ENCODE measurements around the gene TEN1. TPM values are rescaled to one million over a fixed set of nuclear protein-coding genes. Genes with fewer than 3 reads are reported as not detected.
A peak's percentile ranks its signal among the peaks of the same experiment; 100 is the strongest.

The TEN1 gene
- total and polyA plus RNA-seq, 2 of the 13 experiments (the other 11 are each of a cell fraction or from before 2014, with no cell fraction given) = 18.0 to 21.3 TPM

- TF ChIP-seq HMG20B (CRISPR knock-in tag; conservative IDR thresholded peaks at IDR 0.05) = no peak
- no peak for TF ChIP-seq ZNF891 (CRISPR knock-in tag; IDR thresholded peaks at IDR 0.05)
- no peak for TF ChIP-seq TAF1 (CRISPR knock-in tag; IDR thresholded peaks at IDR 0.05)
- no peak for TF ChIP-seq SMAD1 (CRISPR knock-in tag; IDR thresholded peaks at IDR 0.05; ENCODE audit: borderline replicate concordance, low read depth)
- TF ChIP-seq, protein P1, sequence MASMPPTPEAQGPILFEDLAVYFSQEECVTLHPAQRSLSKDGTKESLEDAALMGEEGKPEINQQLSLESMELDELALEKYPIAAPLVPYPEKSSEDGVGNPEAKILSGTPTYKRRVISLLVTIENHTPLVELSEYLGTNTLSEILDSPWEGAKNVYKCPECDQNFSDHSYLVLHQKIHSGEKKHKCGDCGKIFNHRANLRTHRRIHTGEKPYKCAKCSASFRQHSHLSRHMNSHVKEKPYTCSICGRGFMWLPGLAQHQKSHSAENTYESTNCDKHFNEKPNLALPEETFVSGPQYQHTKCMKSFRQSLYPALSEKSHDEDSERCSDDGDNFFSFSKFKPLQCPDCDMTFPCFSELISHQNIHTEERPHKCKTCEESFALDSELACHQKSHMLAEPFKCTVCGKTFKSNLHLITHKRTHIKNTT (CRISPR knock-in tag; IDR thresholded peaks at IDR 0.05) = no peak
- TF ChIP-seq ZNF629 (CRISPR knock-in tag; conservative IDR thresholded peaks at IDR 0.05) = no peak
- no peak for TF ChIP-seq SAFB2 (CRISPR knock-in tag; IDR thresholded peaks at IDR 0.05; ENCODE audit: borderline replicate concordance, low read depth)
- no peak for TF ChIP-seq TP53 (CRISPR knock-in tag; conservative IDR thresholded peaks at IDR 0.05)
- no peak for TF ChIP-seq RFX5 (IDR thresholded peaks at IDR 0.05; ENCODE audit: low read depth, low read length)
- TF ChIP-seq ZNF619 (CRISPR knock-in tag; IDR thresholded peaks at IDR 0.05) = no peak
- TF ChIP-seq, protein P2, sequence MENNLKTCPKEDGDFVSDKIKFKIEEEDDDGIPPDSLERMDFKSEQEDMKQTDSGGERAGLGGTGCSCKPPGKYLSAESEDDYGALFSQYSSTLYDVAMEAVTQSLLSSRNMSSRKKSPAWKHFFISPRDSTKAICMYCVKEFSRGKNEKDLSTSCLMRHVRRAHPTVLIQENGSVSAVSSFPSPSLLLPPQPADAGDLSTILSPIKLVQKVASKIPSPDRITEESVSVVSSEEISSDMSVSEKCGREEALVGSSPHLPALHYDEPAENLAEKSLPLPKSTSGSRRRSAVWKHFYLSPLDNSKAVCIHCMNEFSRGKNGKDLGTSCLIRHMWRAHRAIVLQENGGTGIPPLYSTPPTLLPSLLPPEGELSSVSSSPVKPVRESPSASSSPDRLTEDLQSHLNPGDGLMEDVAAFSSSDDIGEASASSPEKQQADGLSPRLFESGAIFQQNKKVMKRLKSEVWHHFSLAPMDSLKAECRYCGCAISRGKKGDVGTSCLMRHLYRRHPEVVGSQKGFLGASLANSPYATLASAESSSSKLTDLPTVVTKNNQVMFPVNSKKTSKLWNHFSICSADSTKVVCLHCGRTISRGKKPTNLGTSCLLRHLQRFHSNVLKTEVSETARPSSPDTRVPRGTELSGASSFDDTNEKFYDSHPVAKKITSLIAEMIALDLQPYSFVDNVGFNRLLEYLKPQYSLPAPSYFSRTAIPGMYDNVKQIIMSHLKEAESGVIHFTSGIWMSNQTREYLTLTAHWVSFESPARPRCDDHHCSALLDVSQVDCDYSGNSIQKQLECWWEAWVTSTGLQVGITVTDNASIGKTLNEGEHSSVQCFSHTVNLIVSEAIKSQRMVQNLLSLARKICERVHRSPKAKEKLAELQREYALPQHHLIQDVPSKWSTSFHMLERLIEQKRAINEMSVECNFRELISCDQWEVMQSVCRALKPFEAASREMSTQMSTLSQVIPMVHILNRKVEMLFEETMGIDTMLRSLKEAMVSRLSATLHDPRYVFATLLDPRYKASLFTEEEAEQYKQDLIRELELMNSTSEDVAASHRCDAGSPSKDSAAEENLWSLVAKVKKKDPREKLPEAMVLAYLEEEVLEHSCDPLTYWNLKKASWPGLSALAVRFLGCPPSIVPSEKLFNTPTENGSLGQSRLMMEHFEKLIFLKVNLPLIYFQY (CRISPR knock-in tag; IDR thresholded peaks at IDR 0.05; ENCODE audit: borderline replicate concordance) = no peak
- no peak for TF ChIP-seq ZNF883 (CRISPR knock-in tag; IDR thresholded peaks at IDR 0.05; ENCODE audit: not compliant biosample characterization)
- 0 out of 2 replicates have a peak, but pooled peaks have one; percentile 59 for TF ChIP-seq ZMYM3 (CRISPR knock-in tag; IDR thresholded peaks at IDR 0.05)
- TF ChIP-seq CHD4 (IDR thresholded peaks at IDR 0.05; ENCODE audit: borderline replicate concordance, low read length) = peak; percentile 67; the same call in 1 of the 2 replicates
- no peak for TF ChIP-seq ZNF333 (CRISPR knock-in tag; IDR thresholded peaks at IDR 0.05; ENCODE audit: borderline replicate concordance)
- TF ChIP-seq NFKB2 (CRISPR knock-in tag; IDR thresholded peaks at IDR 0.05; ENCODE audit: borderline replicate concordance) = no peak
- TF ChIP-seq ZNF496 (CRISPR knock-in tag; IDR thresholded peaks at IDR 0.05; ENCODE audit: insufficient replicate concordance) = no peak
- TF ChIP-seq, protein P3, sequence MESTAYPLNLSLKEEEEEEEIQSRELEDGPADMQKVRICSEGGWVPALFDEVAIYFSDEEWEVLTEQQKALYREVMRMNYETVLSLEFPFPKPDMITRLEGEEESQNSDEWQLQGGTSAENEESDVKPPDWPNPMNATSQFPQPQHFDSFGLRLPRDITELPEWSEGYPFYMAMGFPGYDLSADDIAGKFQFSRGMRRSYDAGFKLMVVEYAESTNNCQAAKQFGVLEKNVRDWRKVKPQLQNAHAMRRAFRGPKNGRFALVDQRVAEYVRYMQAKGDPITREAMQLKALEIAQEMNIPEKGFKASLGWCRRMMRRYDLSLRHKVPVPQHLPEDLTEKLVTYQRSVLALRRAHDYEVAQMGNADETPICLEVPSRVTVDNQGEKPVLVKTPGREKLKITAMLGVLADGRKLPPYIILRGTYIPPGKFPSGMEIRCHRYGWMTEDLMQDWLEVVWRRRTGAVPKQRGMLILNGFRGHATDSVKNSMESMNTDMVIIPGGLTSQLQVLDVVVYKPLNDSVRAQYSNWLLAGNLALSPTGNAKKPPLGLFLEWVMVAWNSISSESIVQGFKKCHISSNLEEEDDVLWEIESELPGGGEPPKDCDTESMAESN (CRISPR knock-in tag; conservative IDR thresholded peaks at IDR 0.05) = no peak
- no peak for TF ChIP-seq MXD1 (CRISPR knock-in tag; IDR thresholded peaks at IDR 0.05)
- no peak; the same call in 1 of the 2 replicates for TF ChIP-seq ESRRA (CRISPR knock-in tag; IDR thresholded peaks at IDR 0.05; ENCODE audit: low read depth)
- TF ChIP-seq IRX3 (CRISPR knock-in tag; IDR thresholded peaks at IDR 0.05; ENCODE audit: borderline replicate concordance, low read depth) = no peak
- TF ChIP-seq RARA (CRISPR knock-in tag; IDR thresholded peaks at IDR 0.05) = peak; percentile 75
- TF ChIP-seq EEA1 (CRISPR knock-in tag; IDR thresholded peaks at IDR 0.05; ENCODE audit: borderline replicate concordance) = no peak
- TF ChIP-seq RORA (CRISPR knock-in tag; IDR thresholded peaks at IDR 0.05) = no peak
Observed at GRCh38 chr17:75998327-75998795, 19.3 kb downstream of the TEN1 start (continued).

All from HepG2 (cell line).